Measurements from ENCODE around the gene TTLL8.

Gene TTLL8

GRCh38 chr22:50061824-50062355, 3.8 kb upstream of the TTLL8 start:
- H3K9ac ChIP-seq (ENCODE audit: low read depth, low read length): no peak overlapping the region
- no peaks in the 10 kb centered on the region for H3K36me3 ChIP-seq (ENCODE audit: insufficient read depth, low read length)
- H3K4me1 ChIP-seq (ENCODE audit: insufficient read depth, low read length): no peaks in the 10 kb centered on the region; the same call in 1 of the 2 replicates
- no peaks in the 10 kb centered on the region for H3K9me3 ChIP-seq (ENCODE audit: control insufficient read depth, insufficient read depth, low read length)

- H3K9me3 ChIP-seq (ENCODE audit: control insufficient read depth, insufficient read depth, low read length): no peaks in the 10 kb centered on the region
- H3K4me1 ChIP-seq (ENCODE audit: insufficient read depth, low read length): no peaks in the 10 kb centered on the region; the same call in 1 of the 2 replicates
- no peaks in the 10 kb centered on the region for H3K36me3 ChIP-seq (ENCODE audit: insufficient read depth, low read length)
- H3K9ac ChIP-seq (ENCODE audit: low read depth, low read length): no peak overlapping the region
Measured at GRCh38 chr22:50061141-50061823, 3.2 kb upstream of the TTLL8 start.

- no peaks in the 10 kb centered on the region for H3K36me3 ChIP-seq (ENCODE audit: insufficient read depth, low read length)
- no peaks in the 10 kb centered on the region; the same call in 1 of the 2 replicates for H3K4me1 ChIP-seq (ENCODE audit: insufficient read depth, low read length)
- H3K9me3 ChIP-seq (ENCODE audit: control insufficient read depth, insufficient read depth, low read length): no peaks in the 10 kb centered on the region
- no peak overlapping the region for H3K9ac ChIP-seq (ENCODE audit: low read depth, low read length)
Measured at GRCh38 chr22:50060441-50061140, 2.5 kb upstream of the TTLL8 start.

GRCh38 chr22:50059881-50060262, 1.8 kb upstream of the TTLL8 start:
- Histone ChIP-seq H3K9me3 (ENCODE audit: control insufficient read depth, insufficient read depth, low read length) (no peaks in the 10 kb centered on the region), H3K9ac (ENCODE audit: low read depth, low read length) (no peak overlapping the region)

GRCh38 chr22:50058906-50059880, 1.1 kb upstream of the TTLL8 start:
- Histone ChIP-seq H3K9ac (ENCODE audit: low read depth, low read length) (peak overlapping the region; percentile 62; the same call in 1 of the 2 replicates), H3K4me1 (ENCODE audit: insufficient read depth, low read length) (no peaks in the 10 kb centered on the region; the same call in 1 of the 2 replicates), H3K36me3 (ENCODE audit: insufficient read depth, low read length) (no peaks in the 10 kb centered on the region), H3K9me3 (ENCODE audit: control insufficient read depth, insufficient read depth, low read length) (no peaks in the 10 kb centered on the region)

More at GRCh38 chr22:50059881-50060262, 1.8 kb upstream of the TTLL8 start:
- H3K4me1 ChIP-seq (ENCODE audit: insufficient read depth, low read length): no peaks in the 10 kb centered on the region; the same call in 1 of the 2 replicates
- H3K36me3 ChIP-seq (ENCODE audit: insufficient read depth, low read length): no peaks in the 10 kb centered on the region

- H3K36me3 ChIP-seq (ENCODE audit: insufficient read depth, low read length): no peaks in the 10 kb centered on the region
- no peak overlapping the region; the same call in 1 of the 2 replicates for H3K9ac ChIP-seq (ENCODE audit: low read depth, low read length)
- no peaks in the 10 kb centered on the region for H3K9me3 ChIP-seq (ENCODE audit: control insufficient read depth, insufficient read depth, low read length)
- no peaks in the 10 kb centered on the region; the same call in 1 of the 2 replicates for H3K4me1 ChIP-seq (ENCODE audit: insufficient read depth, low read length)
Measured at GRCh38 chr22:50057278-50058060, 629 bp downstream of the TTLL8 start.

- Histone ChIP-seq H3K4me1 (ENCODE audit: insufficient read depth, low read length) (no peaks in the 10 kb centered on the region; the same call in 1 of the 2 replicates), H3K9ac (ENCODE audit: low read depth, low read length) (no peak overlapping the region), H3K9me3 (ENCODE audit: control insufficient read depth, insufficient read depth, low read length) (no peaks in the 10 kb centered on the region), H3K36me3 (ENCODE audit: insufficient read depth, low read length) (no peaks in the 10 kb centered on the region)
Measured at GRCh38 chr22:50056214-50056972, 1.7 kb downstream of the TTLL8 start.

GRCh38 chr22:50053861-50054260, 4.2 kb downstream of the TTLL8 start:
- H3K9ac ChIP-seq (ENCODE audit: low read depth, low read length): no peak overlapping the region
- H3K36me3 ChIP-seq (ENCODE audit: insufficient read depth, low read length): no peaks in the 10 kb centered on the region
- H3K4me1 ChIP-seq (ENCODE audit: insufficient read depth, low read length): no peaks in the 10 kb centered on the region
- no peaks in the 10 kb centered on the region for H3K9me3 ChIP-seq (ENCODE audit: control insufficient read depth, insufficient read depth, low read length)

- no peak overlapping the region for H3K9ac ChIP-seq (ENCODE audit: low read depth, low read length)
Measured at GRCh38 chr22:50051930-50052329, 6.2 kb downstream of the TTLL8 start.

GRCh38 chr22:50049299-50050195, 8.6 kb downstream of the TTLL8 start:
- H3K9me3 ChIP-seq (ENCODE audit: control insufficient read depth, insufficient read depth, low read length): no peaks in the 10 kb centered on the region
- no peak overlapping the region for H3K9ac ChIP-seq (ENCODE audit: low read depth, low read length)
- no peaks in the 10 kb centered on the region for H3K4me1 ChIP-seq (ENCODE audit: insufficient read depth, low read length)
- H3K36me3 ChIP-seq (ENCODE audit: insufficient read depth, low read length): no peaks in the 10 kb centered on the region

More at GRCh38 chr22:50051930-50052329, 6.2 kb downstream of the TTLL8 start:
- Histone ChIP-seq H3K36me3 (ENCODE audit: insufficient read depth, low read length) (no peaks in the 10 kb centered on the region), H3K9me3 (ENCODE audit: control insufficient read depth, insufficient read depth, low read length) (no peaks in the 10 kb centered on the region), H3K4me1 (ENCODE audit: insufficient read depth, low read length) (no peaks in the 10 kb centered on the region)

- no peaks in the 10 kb centered on the region for H3K4me1 ChIP-seq (ENCODE audit: insufficient read depth, low read length)
- H3K36me3 ChIP-seq (ENCODE audit: insufficient read depth, low read length): no peaks in the 10 kb centered on the region
- no peaks in the 10 kb centered on the region for H3K9me3 ChIP-seq (ENCODE audit: control insufficient read depth, insufficient read depth, low read length)
- no peak overlapping the region for H3K9ac ChIP-seq (ENCODE audit: low read depth, low read length)
Measured at GRCh38 chr22:50048836-50049235, 9.3 kb downstream of the TTLL8 start.

GRCh38 chr22:50048061-50048765, 9.9 kb downstream of the TTLL8 start:
- no peak overlapping the region for H3K9ac ChIP-seq (ENCODE audit: low read depth, low read length)
- no peaks in the 10 kb centered on the region for H3K4me1 ChIP-seq (ENCODE audit: insufficient read depth, low read length)
- H3K36me3 ChIP-seq (ENCODE audit: insufficient read depth, low read length): no peaks in the 10 kb centered on the region
- no peaks in the 10 kb centered on the region for H3K9me3 ChIP-seq (ENCODE audit: control insufficient read depth, insufficient read depth, low read length)
